Effector memory CD4-positive, alpha-beta T cell (primary cell): Measurements from ENCODE around the gene TRIM2.

Experiments
- DNase-seq, 3 donors: peaks; one replicate each; pipeline ENCODE4 v3.0.0-alpha.2; 2020
- H3K27ac ChIP-seq: 2 replicates; pipeline ENCODE4 v1.7.0; 2013; ENCODE audit warnings: mild to moderate bottlenecking, low read length, moderate library complexity; ENCODE audit not compliant: insufficient read depth, poor library complexity, severe bottlenecking
- H3K27me3 ChIP-seq: replicated peaks from 2 replicates; pipeline ENCODE4 v1.7.0; 2013; ENCODE audit warnings: mild to moderate bottlenecking, low read length; ENCODE audit not compliant: insufficient read depth, control insufficient read depth, poor library complexity, severe bottlenecking
- H3K36me3 ChIP-seq: 2 replicates; pipeline ENCODE4 v1.7.0; 2013; ENCODE audit warnings: mild to moderate bottlenecking, low read length, moderate library complexity; ENCODE audit not compliant: control insufficient read depth, insufficient read depth
- H3K4me1 ChIP-seq: 2 replicates; pipeline ENCODE4 v1.7.0; 2013; ENCODE audit warnings: low read length, mild to moderate bottlenecking; ENCODE audit not compliant: control insufficient read depth, insufficient read depth, poor library complexity, severe bottlenecking
- H3K4me3 ChIP-seq: 2 replicates; pipeline ENCODE4 v1.7.0; 2013; ENCODE audit warnings: low read length, low read depth, mild to moderate bottlenecking; ENCODE audit not compliant: insufficient read depth, poor library complexity, severe bottlenecking
- H3K9me3 ChIP-seq: 2 replicates; pipeline ENCODE4 v1.7.0; 2013; ENCODE audit warnings: mild to moderate bottlenecking, low read length, moderate library complexity; ENCODE audit not compliant: control insufficient read depth

Gene TRIM2

GRCh38 chr4:153291562-153291961, 87.3 kb downstream of the TRIM2 start:
- Histone ChIP-seq H3K36me3 (no peaks in the 10 kb centered on the region), H3K4me3 (no peak overlapping the region), H3K27me3 (no peaks in the 10 kb centered on the region), H3K9me3 (no peaks in the 10 kb centered on the region), H3K4me1 (no peaks in the 10 kb centered on the region), H3K27ac (no peak overlapping the region)
- no peak for DNase-seq

DNA sequence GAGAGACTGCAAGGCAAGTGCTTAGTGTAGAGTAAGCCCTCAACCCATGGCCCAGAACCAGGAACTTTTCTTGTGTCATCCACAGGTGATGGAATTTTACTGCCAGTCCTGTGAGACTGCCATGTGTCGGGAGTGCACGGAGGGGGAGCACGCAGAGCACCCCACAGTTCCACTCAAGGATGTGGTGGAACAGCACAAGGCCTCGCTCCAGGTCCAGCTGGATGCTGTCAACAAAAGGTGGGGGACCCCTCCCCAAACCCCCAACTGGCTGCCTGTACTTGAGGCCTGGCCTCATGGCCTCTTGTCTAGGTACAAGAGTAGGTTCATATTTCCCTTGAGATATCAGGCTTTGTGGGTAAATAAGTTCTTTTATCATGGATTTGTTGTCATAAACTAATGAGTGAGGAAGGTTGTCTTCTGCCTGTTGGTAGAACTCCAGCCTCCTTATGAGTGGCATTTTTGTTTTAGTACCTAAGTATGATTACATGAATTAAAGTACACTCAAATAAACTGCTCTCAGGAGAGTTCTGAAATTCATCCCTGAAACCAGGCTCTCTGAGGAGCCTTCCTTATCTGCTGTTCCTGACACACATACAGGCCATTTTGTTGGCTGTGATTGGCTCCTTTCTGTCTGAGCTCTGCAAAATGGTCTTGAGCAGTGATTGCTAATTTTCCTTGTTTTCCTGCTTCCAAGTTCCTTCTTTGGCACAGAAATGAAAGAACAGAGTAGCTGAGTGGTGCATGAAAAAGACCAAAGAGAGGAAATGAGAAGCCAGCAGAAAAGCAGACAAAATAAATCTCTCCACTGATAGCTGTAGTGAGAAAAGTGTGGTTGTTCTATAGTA, 88.9 kb downstream of the TRIM2 start:
- Histone ChIP-seq H3K4me3 (no peak overlapping the region), H3K27me3 (no peaks in the 10 kb centered on the region), H3K9me3 (no peaks in the 10 kb centered on the region), H3K27ac (no peak overlapping the region), H3K4me1 (no peaks in the 10 kb centered on the region), H3K36me3 (no peaks in the 10 kb centered on the region)
- no peak for DNase-seq

- no peaks in the 10 kb centered on the region for H3K36me3 ChIP-seq
- H3K27me3 ChIP-seq = no peaks in the 10 kb centered on the region
- DNase-seq = no peak
- no peak overlapping the region for H3K27ac ChIP-seq
- H3K4me3 ChIP-seq = no peak overlapping the region
- no peaks in the 10 kb centered on the region for H3K9me3 ChIP-seq
- H3K4me1 ChIP-seq = no peaks in the 10 kb centered on the region
These were observed 89.5 kb downstream of the TRIM2 start for GRCh38 chr4:153293742-153294057.

DNA sequence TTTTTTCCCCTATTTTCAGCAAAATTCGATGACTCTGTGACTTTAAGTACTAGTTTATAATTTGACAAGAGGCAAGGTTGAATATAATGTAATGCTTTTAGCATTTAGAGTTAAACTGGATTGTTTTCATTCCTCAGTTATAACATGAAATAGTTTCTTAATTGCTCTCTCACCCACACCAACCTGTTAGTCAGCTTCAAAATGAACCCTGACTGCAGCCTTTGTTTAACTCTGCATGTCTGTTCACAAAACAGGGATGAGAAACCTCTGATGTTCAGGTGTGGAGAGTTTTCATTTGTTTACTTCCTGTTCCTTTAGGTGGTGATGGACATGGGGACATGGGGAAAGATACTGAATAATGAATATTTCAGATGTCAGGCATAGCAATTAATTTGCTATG, 90.4 kb downstream of the TRIM2 start:
- no peaks in the 10 kb centered on the region for H3K4me1 ChIP-seq
- no peaks in the 10 kb centered on the region for H3K27me3 ChIP-seq
- no peaks in the 10 kb centered on the region for H3K9me3 ChIP-seq
- DNase-seq = no peak
- no peaks in the 10 kb centered on the region for H3K36me3 ChIP-seq
- no peak overlapping the region for H3K27ac ChIP-seq
- no peak overlapping the region for H3K4me3 ChIP-seq

GRCh38 chr4:153295131-153295755, 91.0 kb downstream of the TRIM2 start:
- H3K27ac ChIP-seq = no peak overlapping the region
- H3K27me3 ChIP-seq = no peaks in the 10 kb centered on the region
- H3K9me3 ChIP-seq = no peaks in the 10 kb centered on the region
- no peaks in the 10 kb centered on the region for H3K36me3 ChIP-seq
- no peaks in the 10 kb centered on the region for H3K4me1 ChIP-seq
- DNase-seq = no peak
- H3K4me3 ChIP-seq = no peak overlapping the region

GRCh38 chr4:153296040-153296823, 92.0 kb downstream of the TRIM2 start:
- DNase-seq = no peak
- Histone ChIP-seq H3K9me3 (no peaks in the 10 kb centered on the region), H3K36me3 (no peaks in the 10 kb centered on the region), H3K27ac (no peak overlapping the region), H3K4me1 (no peaks in the 10 kb centered on the region), H3K4me3 (no peak overlapping the region), H3K27me3 (no peaks in the 10 kb centered on the region)

DNA sequence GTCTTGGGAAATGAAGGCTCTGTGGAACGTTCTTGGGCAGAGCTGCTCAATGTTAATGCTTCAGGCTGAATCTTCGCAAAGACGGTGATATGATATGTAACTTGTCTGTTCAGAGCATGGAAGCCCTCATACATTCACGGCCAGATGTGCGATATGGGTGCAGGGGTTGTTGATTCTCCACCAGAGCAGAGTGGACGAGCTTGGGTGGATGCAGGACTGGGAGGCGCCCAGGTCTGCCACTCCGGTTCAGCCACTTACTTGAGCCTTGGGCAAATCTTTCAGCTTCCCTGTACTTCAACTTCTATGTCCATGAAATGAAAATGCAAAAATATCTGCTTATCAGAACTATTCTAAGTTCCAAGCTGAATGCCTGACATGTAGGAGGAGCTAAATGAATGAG, 92.9 kb downstream of the TRIM2 start:
- no peaks in the 10 kb centered on the region for H3K36me3 ChIP-seq
- no peak overlapping the region for H3K4me3 ChIP-seq
- H3K4me1 ChIP-seq = no peaks in the 10 kb centered on the region
- no peaks in the 10 kb centered on the region for H3K27me3 ChIP-seq
- H3K27ac ChIP-seq = no peak overlapping the region
- no peaks in the 10 kb centered on the region for H3K9me3 ChIP-seq
- DNase-seq = no peak

GRCh38 chr4:153310793-153311192, 106.5 kb downstream of the TRIM2 start:
- no peaks in the 10 kb centered on the region for H3K4me1 ChIP-seq
- H3K9me3 ChIP-seq = no peaks in the 10 kb centered on the region
- no peaks in the 10 kb centered on the region for H3K27me3 ChIP-seq
- no peaks in the 10 kb centered on the region for H3K36me3 ChIP-seq
- H3K4me3 ChIP-seq = no peak overlapping the region
- DNase-seq = no peak
- no peak overlapping the region for H3K27ac ChIP-seq

- H3K36me3 ChIP-seq = no peaks in the 10 kb centered on the region
- H3K27me3 ChIP-seq = no peaks in the 10 kb centered on the region
- no peak overlapping the region for H3K4me3 ChIP-seq
- DNase-seq = no peak
- no peaks in the 10 kb centered on the region for H3K9me3 ChIP-seq
- H3K27ac ChIP-seq = no peak overlapping the region
- H3K4me1 ChIP-seq = no peaks in the 10 kb centered on the region
These were observed 110.7 kb downstream of the TRIM2 start for GRCh38 chr4:153314915-153315314.
